Stimulated activated naive CD8-positive, alpha-beta T cell treated with anti-CD3 and anti-CD28 coated beads, Interleukin-15, Interleukin-2, amounts not matched to agents 100 ng/mL and 50 ng/mL, for 24 hours (primary cell): ENCODE measurements around the gene BCL2L14.

Source experiments
- H3K27ac Mint-ChIP-seq: one replicate; pipeline ENCODE4 v1.8.0; 2021; ENCODE audit warnings: mild to moderate bottlenecking, mixed read lengths
- H3K27me3 Mint-ChIP-seq: one replicate; pipeline ENCODE4 v1.8.0; 2021; ENCODE audit warnings: mixed read lengths
- H3K36me3 Mint-ChIP-seq: one replicate; pipeline ENCODE4 v1.8.0; 2021; ENCODE audit warnings: low read depth, mixed read lengths
- H3K4me1 Mint-ChIP-seq: one replicate; pipeline ENCODE4 v1.8.0; 2021; ENCODE audit warnings: low read depth, mixed read lengths
- H3K4me3 Mint-ChIP-seq: one replicate; pipeline ENCODE4 v1.8.0; 2021; ENCODE audit warnings: mild to moderate bottlenecking, mixed read lengths
- H3K9me3 Mint-ChIP-seq: one replicate; pipeline ENCODE4 v1.8.0; 2021; ENCODE audit warnings: mixed read lengths

The BCL2L14 gene

DNA sequence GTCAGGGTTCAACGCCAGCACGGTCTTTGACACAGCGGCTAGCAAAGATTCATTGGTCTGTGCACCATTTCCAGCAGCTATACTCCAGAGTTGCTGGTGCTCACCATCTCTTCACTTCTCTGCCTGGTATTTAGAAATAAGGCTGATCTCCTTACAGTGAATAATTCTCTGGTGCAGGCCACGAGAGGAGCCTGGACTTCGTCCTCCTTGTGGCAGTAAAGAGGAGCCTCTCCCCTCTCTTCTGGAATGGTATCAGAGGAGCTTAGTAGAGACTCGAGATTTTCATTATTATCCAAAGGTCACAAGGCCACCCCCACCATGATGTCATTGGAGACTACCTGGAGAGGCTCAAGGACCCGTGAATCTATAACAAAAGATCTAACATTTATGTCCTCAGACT is 30.8 kb upstream of the BCL2L14 start:
- H3K27ac Mint-ChIP-seq, result no peak overlapping the region
- no peak overlapping the region for H3K4me3 Mint-ChIP-seq

DNA sequence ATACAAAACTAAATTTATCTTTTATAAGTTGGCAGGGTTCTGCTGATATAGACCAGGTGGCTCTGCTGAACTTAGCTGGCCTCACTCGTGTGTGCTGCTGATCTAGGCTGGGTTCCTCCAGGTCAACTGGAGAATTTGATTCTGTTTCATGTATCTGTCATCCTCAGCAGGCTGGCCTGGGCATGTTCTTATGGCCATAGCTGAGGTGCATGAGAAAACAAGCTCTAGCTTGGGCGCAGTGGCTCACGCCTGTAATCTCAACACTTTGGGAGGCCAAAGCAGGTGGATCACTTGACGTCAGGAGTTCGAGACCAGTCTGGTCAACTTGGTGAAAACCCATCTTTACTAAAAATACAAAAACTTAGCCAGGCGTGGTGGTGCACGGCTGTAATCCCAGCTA is 24.3 kb upstream of the BCL2L14 start:
- H3K27me3 Mint-ChIP-seq, result no peaks in the 10 kb centered on the region
- no peaks in the 10 kb centered on the region for H3K36me3 Mint-ChIP-seq
- H3K4me1 Mint-ChIP-seq, result no peaks in the 10 kb centered on the region
- H3K4me3 Mint-ChIP-seq, result no peak overlapping the region
- H3K27ac Mint-ChIP-seq, result no peak overlapping the region
- H3K9me3 Mint-ChIP-seq, result no peaks in the 10 kb centered on the region

More for the DNA sequence above, 30.8 kb upstream of the BCL2L14 start:
- no peaks in the 10 kb centered on the region for H3K9me3 Mint-ChIP-seq
- no peaks in the 10 kb centered on the region for H3K36me3 Mint-ChIP-seq
- no peaks in the 10 kb centered on the region for H3K4me1 Mint-ChIP-seq
- H3K27me3 Mint-ChIP-seq, result peaks cover 5% of the 10 kb centered on the region

DNA sequence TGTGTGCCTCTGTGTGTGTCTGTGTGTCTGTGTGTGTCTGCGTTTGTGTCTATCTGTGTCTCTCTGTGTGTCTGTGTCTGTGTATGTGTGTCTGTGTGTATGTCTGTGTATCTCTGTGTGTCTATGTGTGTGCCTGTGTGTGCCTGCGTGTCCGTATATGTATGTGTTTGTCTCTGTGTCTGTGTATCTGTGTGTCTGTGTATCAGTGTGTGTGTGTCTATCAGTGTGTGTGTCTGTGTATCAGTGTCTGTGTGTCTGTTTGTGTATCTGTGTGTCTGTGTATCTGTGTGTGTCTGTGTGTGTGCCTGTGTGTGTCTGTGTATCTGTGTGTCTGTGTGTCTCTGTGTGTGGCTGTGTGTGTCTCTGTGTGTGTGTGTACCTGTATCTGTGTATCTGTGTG is 23.1 kb upstream of the BCL2L14 start:
- Mint-ChIP-seq H3K9me3 (no peaks in the 10 kb centered on the region), H3K4me3 (no peak overlapping the region), H3K27me3 (no peaks in the 10 kb centered on the region), H3K27ac (no peak overlapping the region), H3K36me3 (no peaks in the 10 kb centered on the region), H3K4me1 (no peaks in the 10 kb centered on the region)

DNA sequence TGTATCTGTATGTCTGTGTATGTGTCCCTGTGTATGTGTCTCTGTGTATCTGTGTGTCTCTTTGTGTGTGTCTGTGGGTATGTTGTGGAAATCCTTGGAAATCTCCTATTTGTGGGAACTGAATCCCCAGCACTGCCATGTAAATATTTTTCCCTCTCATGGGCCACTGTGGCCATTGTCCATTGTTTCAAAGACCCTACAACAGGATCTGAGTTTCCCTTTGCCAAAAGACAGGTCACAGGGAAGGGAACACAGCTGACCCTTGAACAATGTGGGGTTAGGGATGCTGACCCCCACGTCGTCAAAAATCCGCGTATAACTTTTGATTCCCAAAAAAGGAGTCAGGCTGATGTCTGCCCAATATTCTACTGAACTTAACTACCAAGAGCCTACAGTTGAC is 22.5 kb upstream of the BCL2L14 start:
- Mint-ChIP-seq H3K27me3 (no peaks in the 10 kb centered on the region), H3K4me1 (no peaks in the 10 kb centered on the region), H3K4me3 (no peak overlapping the region), H3K36me3 (no peaks in the 10 kb centered on the region), H3K9me3 (no peaks in the 10 kb centered on the region), H3K27ac (no peak overlapping the region)

DNA sequence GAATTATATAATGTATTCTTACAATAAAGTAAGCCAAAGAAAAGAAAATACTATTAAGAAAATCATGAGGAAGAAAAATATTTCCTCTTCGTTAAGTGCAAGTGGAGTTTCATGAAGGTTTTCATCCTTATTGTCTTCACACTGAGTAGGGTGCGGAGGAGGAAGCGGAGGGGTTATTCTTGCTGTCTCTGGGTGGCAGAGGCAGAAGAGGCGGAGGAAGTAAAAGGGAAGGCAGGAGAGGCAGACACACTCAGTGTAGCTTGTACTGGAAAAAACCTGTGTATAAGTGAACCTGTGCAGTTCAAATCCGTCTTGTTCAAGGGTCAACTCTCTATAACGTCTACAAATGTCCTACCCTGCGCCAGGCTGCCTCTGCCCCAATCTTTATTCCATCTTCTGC is 22.0 kb upstream of the BCL2L14 start:
- H3K36me3 Mint-ChIP-seq, result no peaks in the 10 kb centered on the region
- no peaks in the 10 kb centered on the region for H3K27me3 Mint-ChIP-seq
- H3K27ac Mint-ChIP-seq, result no peak overlapping the region
- H3K4me1 Mint-ChIP-seq, result no peaks in the 10 kb centered on the region
- no peak overlapping the region for H3K4me3 Mint-ChIP-seq
- H3K9me3 Mint-ChIP-seq, result no peaks in the 10 kb centered on the region

DNA sequence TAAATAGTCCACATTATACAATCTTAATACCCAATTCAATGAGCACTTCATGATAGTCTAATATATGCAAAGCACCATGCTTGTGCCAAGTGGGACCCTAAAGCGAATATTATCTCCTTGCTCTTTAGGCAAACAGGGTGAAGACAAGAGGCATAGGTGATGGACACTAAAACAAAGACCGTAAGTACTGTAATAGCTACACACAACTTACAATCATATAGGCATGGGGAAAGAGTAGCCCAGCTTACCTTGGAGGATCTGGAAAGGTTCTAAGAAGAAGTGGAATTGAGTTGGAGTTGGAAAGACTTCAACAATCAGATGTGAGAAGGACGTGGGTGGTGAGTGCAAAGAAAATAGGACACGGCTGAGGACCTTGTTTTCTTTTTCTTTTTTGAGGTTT is 19.1 kb upstream of the BCL2L14 start:
- Mint-ChIP-seq H3K9me3 (no peaks in the 10 kb centered on the region), H3K27me3 (no peaks in the 10 kb centered on the region)

DNA sequence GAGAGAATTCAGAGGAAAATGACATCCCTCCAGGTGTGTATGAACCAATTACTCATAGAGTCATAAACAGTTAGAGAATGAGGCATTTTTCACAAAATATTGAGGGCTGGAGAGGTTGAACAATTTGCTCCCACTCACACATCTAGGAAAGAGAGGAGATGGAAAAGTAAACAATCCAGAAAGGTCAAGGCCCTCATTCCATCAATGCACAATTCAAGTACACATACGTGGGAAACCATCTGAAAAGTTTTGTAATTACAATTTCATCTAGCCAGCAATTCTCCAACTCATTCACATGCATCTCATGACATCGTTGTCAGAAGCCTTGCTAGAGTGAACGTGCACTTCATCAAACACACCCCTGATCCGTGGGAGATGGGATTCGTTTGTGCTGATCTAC is 15.7 kb upstream of the BCL2L14 start:
- H3K27ac Mint-ChIP-seq, result no peak overlapping the region

More for the DNA sequence above, 19.1 kb upstream of the BCL2L14 start:
- Mint-ChIP-seq H3K4me1 (no peaks in the 10 kb centered on the region), H3K36me3 (no peaks in the 10 kb centered on the region), H3K4me3 (no peak overlapping the region), H3K27ac (no peak overlapping the region)

DNA sequence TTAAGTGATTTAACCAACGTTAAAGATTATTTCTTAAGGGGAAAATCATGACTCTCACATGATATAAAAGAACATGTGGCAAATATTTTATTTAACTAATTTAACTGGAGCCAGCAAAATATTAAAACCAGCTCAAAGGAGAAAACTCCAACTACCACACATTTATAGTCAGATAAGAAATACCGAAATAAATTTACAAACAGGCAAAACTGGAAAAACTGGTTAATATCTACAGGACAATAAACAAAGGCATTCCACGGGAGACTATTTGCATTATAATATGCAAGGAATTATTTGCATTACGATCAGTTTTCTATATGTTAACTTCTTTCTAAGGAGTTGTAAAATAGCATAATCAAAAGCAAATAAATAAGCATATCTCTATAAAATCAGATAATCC is 13.8 kb upstream of the BCL2L14 start:
- H3K4me1 Mint-ChIP-seq, result peaks cover 7% of the 10 kb centered on the region
- H3K9me3 Mint-ChIP-seq, result no peaks in the 10 kb centered on the region
- no peaks in the 10 kb centered on the region for H3K36me3 Mint-ChIP-seq
- no peak overlapping the region for H3K4me3 Mint-ChIP-seq
- H3K27ac Mint-ChIP-seq, result no peak overlapping the region
- H3K27me3 Mint-ChIP-seq, result no peaks in the 10 kb centered on the region

More for the DNA sequence above, 15.7 kb upstream of the BCL2L14 start:
- Mint-ChIP-seq H3K9me3 (no peaks in the 10 kb centered on the region), H3K27me3 (no peaks in the 10 kb centered on the region), H3K4me1 (peaks cover 7% of the 10 kb centered on the region), H3K4me3 (no peak overlapping the region), H3K36me3 (no peaks in the 10 kb centered on the region)

DNA sequence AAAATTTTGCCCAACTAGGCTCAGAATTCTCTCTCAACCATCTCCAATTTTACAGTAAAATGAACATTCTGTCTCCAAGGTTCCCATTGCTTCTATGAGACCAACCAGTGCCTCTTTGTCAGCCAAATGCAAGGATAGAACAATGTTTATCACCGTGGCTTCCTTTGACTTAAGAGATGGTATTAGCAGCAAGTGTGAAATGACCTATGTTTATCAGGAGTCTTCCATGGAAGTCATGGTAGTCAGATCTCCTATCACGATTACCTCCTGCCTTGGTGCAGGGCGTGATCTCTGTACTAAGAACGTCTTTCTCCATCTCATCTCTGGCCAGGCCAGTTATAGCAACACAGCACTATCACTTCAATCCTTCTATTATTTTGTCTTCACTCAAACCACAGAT is 6.1 kb upstream of the BCL2L14 start:
- no peaks in the 10 kb centered on the region for H3K36me3 Mint-ChIP-seq
- H3K27me3 Mint-ChIP-seq, result no peaks in the 10 kb centered on the region
- H3K9me3 Mint-ChIP-seq, result no peaks in the 10 kb centered on the region
- H3K4me3 Mint-ChIP-seq, result no peak overlapping the region
- H3K4me1 Mint-ChIP-seq, result no peaks in the 10 kb centered on the region
- no peak overlapping the region for H3K27ac Mint-ChIP-seq

DNA sequence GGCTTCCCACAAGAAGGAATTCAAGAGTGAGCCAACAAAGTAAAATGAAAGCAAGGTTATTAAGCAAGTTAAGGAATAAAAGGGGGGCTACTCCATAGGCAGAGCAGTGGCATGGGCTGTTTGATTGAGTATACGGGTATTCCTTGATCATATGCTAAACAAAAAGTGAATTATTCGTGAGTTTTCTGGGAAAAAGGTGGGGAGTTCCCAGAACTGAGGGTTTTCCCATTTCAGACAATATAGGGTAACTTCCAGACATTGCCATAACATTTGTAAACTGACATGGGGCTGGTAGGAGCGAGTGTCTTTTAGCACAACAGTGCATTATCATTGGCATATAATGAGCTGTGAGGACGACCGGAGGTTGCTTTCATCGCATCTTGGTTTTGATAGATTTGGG is 2.0 kb upstream of the BCL2L14 start:
- H3K4me1 Mint-ChIP-seq, result peaks cover 21% of the 10 kb centered on the region
- no peak overlapping the region for H3K27ac Mint-ChIP-seq
- H3K27me3 Mint-ChIP-seq, result no peaks in the 10 kb centered on the region
- H3K36me3 Mint-ChIP-seq, result no peaks in the 10 kb centered on the region
- no peak overlapping the region for H3K4me3 Mint-ChIP-seq
- H3K9me3 Mint-ChIP-seq, result no peaks in the 10 kb centered on the region

DNA sequence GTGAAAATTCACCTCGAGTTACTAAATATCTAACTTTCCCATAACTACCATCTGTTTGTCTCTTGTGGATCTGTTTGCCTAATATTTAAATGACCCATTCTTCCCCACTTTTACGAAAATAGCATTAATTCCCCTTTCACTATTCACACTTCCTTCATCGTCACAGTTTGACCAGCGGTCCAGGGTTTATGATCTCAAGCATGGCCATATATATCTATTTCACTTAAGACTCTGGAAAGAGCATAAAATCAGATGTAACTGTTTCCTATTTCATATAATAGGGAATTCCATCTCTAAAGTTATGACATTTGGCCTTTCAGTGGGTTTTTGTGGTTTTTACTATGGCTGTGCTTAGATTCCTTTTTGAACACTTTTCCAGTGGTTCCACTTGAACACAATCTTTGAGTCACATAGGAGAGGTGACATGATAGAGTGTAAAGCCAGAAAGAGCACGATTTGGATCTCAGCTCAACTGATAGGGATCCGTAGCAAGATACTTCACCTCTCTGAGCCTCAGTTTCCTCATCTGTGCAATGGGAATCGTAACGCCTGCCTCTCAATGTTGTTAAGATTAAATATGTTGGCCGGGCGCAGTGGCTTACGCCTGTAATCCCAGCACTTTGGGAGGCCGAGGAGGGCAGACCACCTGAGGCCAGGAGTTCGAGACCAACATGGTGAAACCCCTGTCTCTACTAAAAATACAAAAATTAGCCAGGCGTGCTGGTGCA is 754 bp upstream of the BCL2L14 start:
- no peak overlapping the region for H3K4me3 Mint-ChIP-seq
- H3K36me3 Mint-ChIP-seq, result no peaks in the 10 kb centered on the region
- H3K27ac Mint-ChIP-seq, result no peak overlapping the region
- H3K4me1 Mint-ChIP-seq, result peaks cover 21% of the 10 kb centered on the region
- no peaks in the 10 kb centered on the region for H3K9me3 Mint-ChIP-seq
- H3K27me3 Mint-ChIP-seq, result no peaks in the 10 kb centered on the region

DNA sequence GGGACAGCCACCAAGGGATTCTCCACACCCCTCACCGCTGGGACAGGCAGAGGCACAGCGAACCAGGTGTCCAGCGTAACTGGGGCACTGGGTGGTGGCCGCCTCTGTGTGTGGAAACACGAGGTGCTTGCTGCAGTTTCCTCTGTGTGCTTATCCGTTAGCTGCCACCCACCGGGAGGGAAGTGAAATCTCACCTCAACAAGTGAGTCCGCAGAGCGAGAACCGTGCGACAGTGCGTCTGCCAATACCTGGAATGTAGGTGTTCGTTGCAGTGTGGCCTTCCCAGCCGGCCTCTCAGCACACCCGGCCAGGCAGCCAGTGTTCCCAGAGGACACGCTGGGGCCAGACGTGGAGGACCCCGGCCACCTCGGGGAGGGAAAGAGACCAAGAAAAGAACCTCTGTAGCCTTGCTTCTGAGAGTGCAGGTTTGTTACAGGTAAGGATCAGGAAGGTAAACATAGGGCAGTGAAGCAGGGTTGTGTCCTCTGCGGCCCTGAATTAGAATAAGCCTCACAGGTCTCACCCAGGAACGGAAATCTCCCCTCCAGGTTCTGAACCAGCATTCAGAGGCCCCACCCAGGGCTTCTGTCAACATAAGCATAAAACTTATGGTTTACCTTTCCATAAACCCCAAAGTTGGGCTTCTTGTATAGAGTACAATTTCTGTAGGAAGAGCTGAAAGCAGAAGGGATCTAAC is 1.5 kb downstream of the BCL2L14 start:
- no peaks in the 10 kb centered on the region for H3K9me3 Mint-ChIP-seq
- no peaks in the 10 kb centered on the region for H3K36me3 Mint-ChIP-seq
- no peaks in the 10 kb centered on the region for H3K27me3 Mint-ChIP-seq
- H3K27ac Mint-ChIP-seq, result peak overlapping the region; percentile 72
- peaks cover 21% of the 10 kb centered on the region for H3K4me1 Mint-ChIP-seq
- no peak overlapping the region for H3K4me3 Mint-ChIP-seq

DNA sequence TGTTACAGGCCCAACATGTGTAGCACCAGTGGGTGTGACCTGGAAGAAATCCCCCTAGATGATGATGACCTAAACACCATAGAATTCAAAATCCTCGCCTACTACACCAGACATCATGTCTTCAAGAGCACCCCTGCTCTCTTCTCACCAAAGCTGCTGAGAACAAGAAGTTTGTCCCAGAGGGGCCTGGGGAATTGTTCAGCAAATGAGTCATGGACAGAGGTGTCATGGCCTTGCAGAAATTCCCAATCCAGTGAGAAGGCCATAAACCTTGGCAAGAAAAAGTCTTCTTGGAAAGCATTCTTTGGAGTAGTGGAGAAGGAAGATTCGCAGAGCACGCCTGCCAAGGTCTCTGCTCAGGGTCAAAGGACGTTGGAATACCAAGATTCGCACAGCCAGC is 8.6 kb downstream of the BCL2L14 start:
- no peak overlapping the region for H3K27ac Mint-ChIP-seq
- no peak overlapping the region for H3K4me3 Mint-ChIP-seq
- H3K36me3 Mint-ChIP-seq, result no peaks in the 10 kb centered on the region
- no peaks in the 10 kb centered on the region for H3K9me3 Mint-ChIP-seq
- H3K4me1 Mint-ChIP-seq, result no peaks in the 10 kb centered on the region
- no peaks in the 10 kb centered on the region for H3K27me3 Mint-ChIP-seq

DNA sequence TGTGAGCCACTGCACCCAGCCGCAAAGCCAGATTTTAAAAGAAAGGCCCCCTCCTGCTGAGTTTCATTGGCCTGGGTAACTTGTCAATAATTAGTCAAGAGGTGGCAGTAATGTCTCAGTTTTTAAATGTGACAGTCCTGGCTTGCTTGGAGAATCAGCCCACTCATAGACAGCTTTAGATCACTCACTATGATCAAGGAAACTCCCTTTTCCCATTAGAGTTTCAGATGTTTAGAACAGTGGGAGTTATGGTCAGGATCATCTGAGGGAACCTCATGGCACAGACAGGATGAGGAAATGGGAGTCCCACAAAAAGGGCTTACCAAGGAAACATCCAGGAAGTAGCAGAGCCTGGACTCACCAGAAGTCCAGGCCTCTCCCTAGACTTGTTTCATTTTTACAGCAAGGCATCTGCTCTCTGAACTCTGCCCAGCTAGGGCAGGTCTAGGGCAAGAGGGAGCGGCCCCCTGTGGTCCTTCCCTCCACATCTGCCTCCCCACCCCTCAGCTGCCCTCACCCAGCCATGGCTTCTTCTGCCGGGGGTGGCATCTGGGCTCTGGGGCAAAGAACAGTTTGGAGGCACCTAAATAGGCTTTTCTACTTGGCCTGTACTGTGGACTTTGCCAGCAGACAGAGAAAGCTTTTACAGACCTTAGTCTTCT is 11.2 kb downstream of the BCL2L14 start:
- Mint-ChIP-seq H3K27me3 (peaks cover 3% of the 10 kb centered on the region), H3K36me3 (no peaks in the 10 kb centered on the region), H3K4me1 (no peaks in the 10 kb centered on the region), H3K27ac (no peak overlapping the region), H3K9me3 (no peaks in the 10 kb centered on the region), H3K4me3 (no peak overlapping the region)

DNA sequence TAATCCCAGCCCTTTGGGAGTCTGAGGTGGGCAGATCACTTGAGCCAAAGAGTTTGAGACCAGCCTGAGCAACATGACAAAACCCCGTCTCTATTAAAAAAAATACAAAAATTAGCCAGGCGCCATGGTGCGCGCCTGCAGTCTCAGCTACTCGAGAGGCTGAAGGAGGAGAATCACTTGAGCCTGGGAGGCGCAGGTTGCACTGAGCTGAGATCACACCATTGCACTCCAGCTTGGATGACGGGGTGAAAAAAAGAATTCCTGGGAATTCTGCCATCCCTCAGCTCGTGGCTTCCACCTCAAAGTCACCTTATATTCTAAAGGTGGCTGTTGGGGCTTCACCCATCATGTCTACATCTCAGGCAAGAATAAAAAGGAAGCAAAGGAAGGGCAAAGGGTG is 12.9 kb downstream of the BCL2L14 start:
- Mint-ChIP-seq H3K4me3 (no peak overlapping the region), H3K9me3 (no peaks in the 10 kb centered on the region), H3K27ac (no peak overlapping the region), H3K4me1 (no peaks in the 10 kb centered on the region), H3K36me3 (no peaks in the 10 kb centered on the region), H3K27me3 (peaks cover 3% of the 10 kb centered on the region)
